Measurements from ENCODE around the gene SHH. TPM values are rescaled to one million over a fixed set of nuclear protein-coding genes. Genes with fewer than 3 reads are reported as not detected.
"Not testable (repeated sequence)": the region's sequence is repeated elsewhere in the genome, so short reads cannot be mapped to it uniquely, and the experiment has no call there.

The SHH gene
- total and polyA plus RNA-seq, 5 donors = not detected

DNA sequence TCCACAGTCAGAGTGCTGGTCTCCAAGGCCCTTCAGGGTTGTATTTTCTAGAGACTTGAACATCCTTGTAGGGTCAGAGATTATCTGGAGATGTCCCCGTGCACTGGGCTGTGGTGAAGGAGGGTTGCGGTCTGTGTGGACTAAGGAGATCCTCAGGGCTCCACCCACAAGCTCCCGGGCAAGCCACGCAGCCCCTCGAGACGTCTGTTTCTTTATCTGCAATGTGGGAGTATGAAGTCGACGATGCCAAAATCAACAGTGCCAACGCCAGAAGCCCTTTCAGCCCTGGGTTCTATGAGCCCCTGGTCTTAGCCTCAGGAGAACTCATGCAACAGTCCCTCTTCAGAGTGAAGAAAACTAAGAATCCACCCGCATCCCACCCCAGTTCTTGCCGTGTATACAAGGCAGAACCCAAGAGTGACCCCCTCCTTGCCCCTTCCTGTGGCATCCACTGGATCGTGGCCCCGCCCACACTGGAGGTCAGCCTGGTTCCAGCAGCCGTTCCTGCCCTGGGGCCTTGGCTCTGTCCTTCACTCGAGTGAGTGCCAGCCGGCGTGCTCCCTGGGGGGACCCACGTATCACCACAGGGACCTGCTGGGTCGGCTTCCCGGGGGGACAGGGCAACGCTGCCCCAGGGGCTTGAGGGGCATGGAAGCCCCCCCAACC, 6.0 kb upstream of the SHH start:
- Histone ChIP-seq H3K4me3 (ENCODE audit: low read length) (no peak overlapping the region), H3K27ac (ENCODE audit: low read length) (no peak overlapping the region), H3K27me3 (ENCODE audit: control insufficient read depth, insufficient read depth) (no peaks in the 10 kb centered on the region), H3K9me3 (ENCODE audit: control insufficient read depth, low read length) (no peaks in the 10 kb centered on the region), H3K4me1 (ENCODE audit: control insufficient read depth, insufficient read depth, low read length) (no peaks in the 10 kb centered on the region)
- ATAC-seq = no peak
- WGBS = 59% methylated on average over 21 of the region's 21 CpGs
- DNase-seq = peak in 1 of 3 donors; percentile 41
- intact Hi-C loops (cut with DNase I) = loop anchor here in 1 of 4 donors (5.0 kb wide), 1 partner anchor 654 kb away; no protein-coding TSS in a partner anchor

DNA sequence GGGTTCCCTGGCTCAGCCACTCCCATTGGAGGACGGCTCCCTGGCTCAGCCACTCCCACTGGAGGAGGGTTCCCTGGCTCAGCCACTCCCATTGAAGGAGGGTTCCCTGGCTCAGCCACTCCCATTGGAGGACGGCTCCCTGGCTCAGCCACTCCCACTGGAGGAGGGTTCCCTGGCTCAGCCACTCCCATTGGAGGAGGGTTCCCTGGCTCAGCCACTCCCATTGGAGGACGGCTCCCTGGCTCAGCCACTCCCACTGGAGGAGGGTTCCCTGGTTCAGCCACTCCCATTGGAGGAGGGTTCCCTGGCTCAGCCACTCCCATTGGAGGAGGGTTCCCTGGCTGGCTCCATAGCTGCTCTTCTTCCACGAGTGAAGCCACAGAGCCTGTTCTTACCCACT, 5.3 kb upstream of the SHH start:
- H3K27ac ChIP-seq (ENCODE audit: low read length); H3K4me3 ChIP-seq (ENCODE audit: low read length); H3K4me1 ChIP-seq (ENCODE audit: control insufficient read depth, insufficient read depth, low read length); H3K27me3 ChIP-seq (ENCODE audit: control insufficient read depth, insufficient read depth); H3K9me3 ChIP-seq (ENCODE audit: control insufficient read depth, low read length); ATAC-seq: not testable (repeated sequence)
- intact Hi-C loops (cut with DNase I) = loop anchor here in 1 of 4 donors (5.0 kb wide), 1 partner anchor 655 kb away; no protein-coding TSS in a partner anchor
- peak in 1 of 3 donors; percentile 6 for DNase-seq
- 73% methylated on average over 3 of the region's 4 CpGs for WGBS

DNA sequence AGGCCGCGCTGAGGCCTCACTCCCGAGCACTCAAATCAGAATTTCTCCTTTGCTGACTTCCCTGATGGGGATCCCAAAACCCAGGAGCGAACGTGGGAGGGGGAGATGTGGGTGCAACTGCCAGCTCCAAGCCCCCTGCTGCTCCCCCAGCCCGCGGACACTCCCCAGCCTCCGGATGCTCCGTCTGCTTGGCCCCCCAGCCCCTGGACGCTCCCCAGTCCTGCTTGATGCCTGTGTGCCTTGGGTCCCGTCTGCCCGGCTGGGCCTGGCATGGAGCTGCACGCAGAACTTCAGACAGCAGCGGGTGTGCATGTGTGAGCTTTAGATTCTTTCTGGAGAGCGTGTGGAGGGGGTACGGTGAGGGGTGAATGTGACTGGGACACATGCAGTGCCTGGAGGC, 4.7 kb upstream of the SHH start:
- H3K27me3 ChIP-seq (ENCODE audit: control insufficient read depth, insufficient read depth) = no peaks in the 10 kb centered on the region
- no peak overlapping the region for H3K4me3 ChIP-seq (ENCODE audit: low read length)
- DNase-seq (peak in 2 of 3 donors; percentile 12 to 42), ATAC-seq (no peak)
- intact Hi-C loops (cut with DNase I) = loop anchor here in 1 of 4 donors (5.0 kb wide), 1 partner anchor 655 kb away; no protein-coding TSS in a partner anchor
- no peaks in the 10 kb centered on the region for H3K4me1 ChIP-seq (ENCODE audit: control insufficient read depth, insufficient read depth, low read length)
- 91% methylated on average over 16 of the region's 16 CpGs for WGBS
- H3K27ac ChIP-seq (ENCODE audit: low read length) = no peak overlapping the region
- no peaks in the 10 kb centered on the region for H3K9me3 ChIP-seq (ENCODE audit: control insufficient read depth, low read length)

DNA sequence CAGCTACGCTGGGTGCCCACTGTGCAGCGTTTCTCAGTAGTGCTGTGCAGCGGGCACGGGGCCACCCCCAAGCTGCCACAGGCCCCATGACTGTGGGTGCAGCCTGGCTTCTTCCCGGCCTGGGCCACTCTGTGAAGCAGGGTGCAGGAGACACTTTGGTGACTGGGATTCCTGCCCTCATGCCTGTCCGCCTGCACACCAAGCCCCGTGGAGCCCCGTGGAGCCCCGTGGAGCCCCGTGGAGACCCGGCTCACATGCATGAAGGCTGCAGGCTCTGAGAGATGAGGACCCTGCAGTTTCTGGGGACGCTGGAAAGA, 3.9 kb upstream of the SHH start:
- intact Hi-C loops (cut with DNase I) = loop anchor here in 1 of 4 donors (5.0 kb wide), 1 partner anchor 656 kb away; no protein-coding TSS in a partner anchor
- peak in 2 of 3 donors; percentile 34 to 35 for DNase-seq
- H3K9me3 ChIP-seq (ENCODE audit: control insufficient read depth, low read length) = no peaks in the 10 kb centered on the region
- no peaks in the 10 kb centered on the region for H3K27me3 ChIP-seq (ENCODE audit: control insufficient read depth, insufficient read depth)
- 84% methylated on average over 12 of the region's 12 CpGs for WGBS
- H3K4me3 ChIP-seq (ENCODE audit: low read length) = no peak overlapping the region
- H3K27ac ChIP-seq (ENCODE audit: low read length) = no peak overlapping the region
- ATAC-seq = no peak
- H3K4me1 ChIP-seq (ENCODE audit: control insufficient read depth, insufficient read depth, low read length) = no peaks in the 10 kb centered on the region

DNA sequence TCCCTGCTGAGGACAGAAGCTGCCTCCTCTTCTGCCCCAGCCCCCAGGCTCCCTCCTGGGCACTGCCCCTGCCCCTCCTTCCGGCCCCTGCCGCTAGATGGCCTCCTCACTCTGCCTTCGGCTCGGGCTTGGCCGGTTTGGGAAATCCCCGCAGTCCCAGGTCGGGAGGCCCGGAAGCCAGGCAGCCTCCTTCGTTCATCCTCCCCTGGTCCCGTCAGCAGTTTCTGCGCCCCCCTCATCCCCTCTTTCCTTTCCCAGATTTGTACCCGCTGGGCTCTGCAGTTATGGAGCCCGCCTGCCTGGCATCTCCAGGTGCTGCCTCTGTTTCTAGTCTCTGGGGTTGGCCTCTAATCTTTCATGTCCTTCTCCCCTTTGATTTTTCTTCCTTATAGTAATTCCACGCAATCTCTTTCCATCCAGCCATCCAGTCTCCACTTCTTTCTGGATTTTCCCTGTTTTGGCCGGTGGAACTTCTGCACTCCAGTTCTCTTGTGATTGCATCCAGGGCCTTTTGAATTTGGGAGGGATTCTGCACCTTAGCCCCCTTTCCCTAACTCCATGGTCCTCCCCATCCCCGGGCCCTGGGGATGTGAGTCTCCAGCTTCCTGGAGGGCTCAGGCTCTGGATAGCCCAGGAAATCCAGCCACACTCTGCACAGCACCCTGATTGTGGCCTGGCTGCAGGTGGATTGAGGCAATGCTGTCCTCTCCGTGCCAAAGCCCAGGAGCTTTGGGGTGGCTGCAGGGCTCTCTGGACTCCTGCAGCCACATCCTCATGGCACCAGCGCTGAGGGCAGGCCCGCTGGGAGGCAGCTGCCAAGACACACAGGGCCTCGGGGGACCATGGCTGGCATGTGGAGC, 3.3 kb upstream of the SHH start:
- ATAC-seq (peak; percentile 61 to 69), DNase-seq (peak in 2 of 3 donors; percentile 56 to 65)
- Histone ChIP-seq H3K27me3 (ENCODE audit: control insufficient read depth, insufficient read depth) (no peaks in the 10 kb centered on the region), H3K4me1 (ENCODE audit: control insufficient read depth, insufficient read depth, low read length) (no peaks in the 10 kb centered on the region), H3K9me3 (ENCODE audit: control insufficient read depth, low read length) (no peaks in the 10 kb centered on the region), H3K27ac (ENCODE audit: low read length) (no peak overlapping the region), H3K4me3 (ENCODE audit: low read length) (no peak overlapping the region)
- WGBS = 31% methylated on average over 20 of the region's 20 CpGs
- intact Hi-C loops (cut with DNase I) = loop anchor here in 1 of 4 donors (5.0 kb wide), 1 partner anchor 657 kb away; no protein-coding TSS in a partner anchor

DNA sequence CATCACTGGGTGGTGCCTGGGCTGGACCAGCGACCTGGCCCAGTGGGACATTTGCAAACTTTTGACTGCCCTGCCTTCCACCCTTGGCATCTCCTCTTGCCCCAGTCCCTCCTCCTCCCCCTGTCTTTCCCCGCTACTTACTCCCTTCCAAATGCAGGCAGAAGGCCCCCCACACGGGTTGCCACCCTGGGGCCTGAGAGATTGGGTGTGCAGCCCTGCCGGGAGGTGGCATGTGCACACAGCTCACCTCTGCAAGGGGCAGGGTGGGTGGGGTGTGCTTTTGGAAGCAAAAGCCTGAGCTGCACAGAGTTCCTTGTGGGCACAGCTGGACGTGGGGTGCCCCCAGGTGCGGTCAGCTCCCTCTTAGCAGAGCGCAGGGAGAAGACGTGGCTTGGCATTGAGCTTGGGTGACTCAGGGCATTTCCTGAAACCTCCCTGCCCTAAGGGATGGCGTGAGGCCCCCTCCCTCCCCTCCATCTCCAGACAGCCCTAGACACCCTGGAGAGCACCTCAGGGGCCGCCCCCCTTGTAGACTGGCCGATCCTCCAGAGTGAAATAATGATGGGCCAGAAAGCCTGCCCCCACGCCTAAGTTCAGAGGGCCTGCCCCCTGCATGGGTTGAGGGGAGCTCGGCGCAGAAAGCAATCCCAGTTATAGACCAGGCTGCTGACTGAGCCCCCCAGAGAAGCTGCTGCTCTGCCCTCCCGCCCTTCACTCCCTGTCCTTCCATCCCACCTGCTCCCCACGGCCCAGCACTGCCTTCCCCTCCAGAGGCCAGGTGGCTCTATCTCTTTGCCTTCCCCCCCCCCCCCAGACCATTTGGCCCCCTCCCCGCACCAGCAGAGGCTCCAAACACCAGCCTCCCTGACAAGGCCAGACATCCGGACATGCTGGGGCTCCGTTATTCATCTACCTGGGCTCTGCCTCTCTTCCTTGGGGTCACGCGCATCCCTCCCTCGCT, 2.3 kb upstream of the SHH start:
- H3K9me3 ChIP-seq (ENCODE audit: control insufficient read depth, low read length) = no peaks in the 10 kb centered on the region
- intact Hi-C loops (cut with DNase I) = loop anchor here in 1 of 4 donors (5.0 kb wide), 1 partner anchor 658 kb away; no protein-coding TSS in a partner anchor
- H3K27ac ChIP-seq (ENCODE audit: low read length) = no peak overlapping the region
- DNase-seq (peak in 2 of 3 donors; percentile 31 to 35), ATAC-seq (no peak)
- WGBS = 6% methylated on average over 22 of the region's 22 CpGs
- no peak overlapping the region for H3K4me3 ChIP-seq (ENCODE audit: low read length)
- H3K27me3 ChIP-seq (ENCODE audit: control insufficient read depth, insufficient read depth) = no peaks in the 10 kb centered on the region
- H3K4me1 ChIP-seq (ENCODE audit: control insufficient read depth, insufficient read depth, low read length) = no peaks in the 10 kb centered on the region

DNA sequence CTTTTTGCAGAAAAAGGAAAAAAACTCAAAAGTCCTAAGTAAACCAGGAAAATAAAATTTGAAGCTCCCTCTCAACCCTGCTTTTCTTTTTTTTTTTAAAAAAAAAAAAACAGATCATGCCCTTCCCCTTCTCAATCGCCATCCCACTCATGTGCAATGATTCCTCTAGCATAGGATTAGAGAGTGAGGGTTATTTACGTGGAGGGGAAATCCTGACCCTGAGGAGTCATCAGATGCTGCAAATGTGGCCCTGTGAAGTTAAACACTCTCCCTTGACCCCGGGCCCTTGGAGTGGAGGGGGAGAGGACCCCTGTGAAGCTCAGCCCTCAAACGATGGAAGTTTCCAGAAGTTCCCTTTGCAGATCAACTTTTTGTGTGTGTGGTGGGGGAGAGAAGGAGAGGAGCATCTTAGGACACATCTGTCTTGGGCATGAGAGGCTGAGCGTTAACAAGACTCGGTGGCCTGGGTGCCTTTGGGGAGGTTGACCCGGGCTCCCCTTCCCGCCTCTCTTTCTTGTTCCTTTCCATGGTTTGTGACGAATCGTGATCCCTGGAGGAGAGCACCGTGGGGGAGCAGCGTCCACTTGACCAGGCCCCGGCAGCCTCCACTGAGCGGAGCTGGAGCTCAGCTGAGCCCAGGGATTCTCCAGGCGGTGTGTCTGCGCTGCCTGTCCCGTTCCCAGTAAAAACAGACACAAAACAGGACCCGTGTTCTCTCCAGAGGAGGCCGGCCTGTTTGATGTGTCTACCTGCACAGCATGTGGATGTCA, 1.5 kb upstream of the SHH start:
- no peak overlapping the region for H3K27ac ChIP-seq (ENCODE audit: low read length)
- DNase-seq (peak in 1 of 3 donors; percentile 36), ATAC-seq (no peak)
- no peaks in the 10 kb centered on the region for H3K4me1 ChIP-seq (ENCODE audit: control insufficient read depth, insufficient read depth, low read length)
- H3K4me3 ChIP-seq (ENCODE audit: low read length) = no peak overlapping the region
- H3K27me3 ChIP-seq (ENCODE audit: control insufficient read depth, insufficient read depth) = no peaks in the 10 kb centered on the region
- 6% methylated on average over 19 of the region's 19 CpGs for WGBS
- no peaks in the 10 kb centered on the region for H3K9me3 ChIP-seq (ENCODE audit: control insufficient read depth, low read length)
- intact Hi-C loops (cut with DNase I) = no loop called here

DNA sequence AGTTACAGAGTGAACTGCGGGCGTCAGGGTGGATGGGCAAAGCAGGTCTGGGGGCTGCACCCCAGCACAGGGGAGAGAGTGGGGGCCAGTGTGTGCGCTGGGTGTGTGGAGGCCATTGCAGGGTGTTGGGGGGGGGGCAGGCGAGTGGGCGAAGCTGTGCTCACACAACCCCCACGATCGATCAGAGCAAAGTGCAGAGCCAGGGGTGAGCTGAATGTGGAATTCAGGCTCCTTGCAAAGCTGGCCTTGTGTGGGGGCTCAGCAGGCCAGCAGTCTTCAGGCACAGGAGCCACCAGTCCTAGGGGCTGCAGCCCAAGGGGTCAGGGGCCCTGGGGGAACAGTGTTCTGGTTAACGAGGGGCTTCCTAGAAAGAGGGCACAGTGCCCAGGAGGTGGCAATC, 862 bp upstream of the SHH start:
- Histone ChIP-seq H3K4me1 (ENCODE audit: control insufficient read depth, insufficient read depth, low read length) (no peaks in the 10 kb centered on the region), H3K27me3 (ENCODE audit: control insufficient read depth, insufficient read depth) (no peaks in the 10 kb centered on the region), H3K27ac (ENCODE audit: low read length) (no peak overlapping the region), H3K9me3 (ENCODE audit: control insufficient read depth, low read length) (no peaks in the 10 kb centered on the region), H3K4me3 (ENCODE audit: low read length) (no peak overlapping the region)
- intact Hi-C loops (cut with DNase I) = no loop called here
- DNase-seq (peak in 2 of 3 donors; percentile 17 to 33), ATAC-seq (no peak)
- WGBS = 6% methylated on average over 8 of the region's 8 CpGs

DNA sequence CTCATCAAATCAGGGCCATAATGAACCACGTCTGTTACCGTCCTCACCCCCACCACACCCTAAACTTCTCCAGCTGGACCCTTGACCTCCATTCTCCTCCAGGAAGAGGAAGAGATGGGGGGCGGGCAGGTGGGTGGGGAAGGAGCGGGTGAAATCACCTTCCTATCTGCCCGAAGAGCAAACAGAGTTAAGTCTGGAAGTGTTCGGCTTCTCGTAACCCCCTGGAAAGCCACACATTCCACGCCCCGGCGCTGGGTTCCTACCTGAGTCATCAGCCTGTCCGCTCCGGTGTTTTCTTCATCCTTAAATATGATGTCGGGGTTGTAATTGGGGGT, 736 bp downstream of the SHH start:
- ATAC-seq = no peak
- Histone ChIP-seq H3K27ac (ENCODE audit: low read length) (no peak overlapping the region), H3K9me3 (ENCODE audit: control insufficient read depth, low read length) (no peaks in the 10 kb centered on the region), H3K4me3 (ENCODE audit: low read length) (no peak overlapping the region), H3K27me3 (ENCODE audit: control insufficient read depth, insufficient read depth) (no peaks in the 10 kb centered on the region), H3K4me1 (ENCODE audit: control insufficient read depth, insufficient read depth, low read length) (no peaks in the 10 kb centered on the region)
- intact Hi-C loops (cut with DNase I) = no loop called here
- peak in 1 of 3 donors; percentile 21 for DNase-seq
- WGBS = under 1% methylated on average over 13 of the region's 13 CpGs

Measured in right cardiac atrium (tissue), 5 donors.